ENCODE results near the gene CD22.
"Not testable (repeated sequence)": the region's sequence is repeated elsewhere in the genome, so short reads cannot be mapped to it uniquely, and the experiment has no call there.

CD22 gene

DNA sequence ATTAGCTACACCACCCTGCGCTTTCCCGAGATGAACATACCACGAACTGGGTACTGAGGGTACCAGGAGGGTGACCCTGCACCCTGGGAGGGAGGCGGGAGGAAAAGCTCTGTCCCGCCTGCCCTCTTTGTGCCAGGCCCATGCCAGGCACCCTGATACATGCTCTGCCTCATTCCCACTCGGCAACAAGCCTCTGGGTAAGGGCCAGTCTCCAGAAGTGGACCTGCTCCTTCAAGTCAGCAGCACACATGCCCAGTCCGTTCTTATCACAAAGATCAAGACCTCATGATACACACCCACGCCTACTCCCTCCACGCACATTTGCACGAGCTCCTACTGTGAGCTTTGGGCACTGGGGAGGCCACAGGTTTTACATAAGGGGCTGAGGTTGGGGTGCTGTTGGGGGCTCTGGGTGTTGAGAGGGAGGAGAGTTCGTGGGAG, 16.7 kb downstream of the CD22 start:
- no peak for DNase-seq

DNA sequence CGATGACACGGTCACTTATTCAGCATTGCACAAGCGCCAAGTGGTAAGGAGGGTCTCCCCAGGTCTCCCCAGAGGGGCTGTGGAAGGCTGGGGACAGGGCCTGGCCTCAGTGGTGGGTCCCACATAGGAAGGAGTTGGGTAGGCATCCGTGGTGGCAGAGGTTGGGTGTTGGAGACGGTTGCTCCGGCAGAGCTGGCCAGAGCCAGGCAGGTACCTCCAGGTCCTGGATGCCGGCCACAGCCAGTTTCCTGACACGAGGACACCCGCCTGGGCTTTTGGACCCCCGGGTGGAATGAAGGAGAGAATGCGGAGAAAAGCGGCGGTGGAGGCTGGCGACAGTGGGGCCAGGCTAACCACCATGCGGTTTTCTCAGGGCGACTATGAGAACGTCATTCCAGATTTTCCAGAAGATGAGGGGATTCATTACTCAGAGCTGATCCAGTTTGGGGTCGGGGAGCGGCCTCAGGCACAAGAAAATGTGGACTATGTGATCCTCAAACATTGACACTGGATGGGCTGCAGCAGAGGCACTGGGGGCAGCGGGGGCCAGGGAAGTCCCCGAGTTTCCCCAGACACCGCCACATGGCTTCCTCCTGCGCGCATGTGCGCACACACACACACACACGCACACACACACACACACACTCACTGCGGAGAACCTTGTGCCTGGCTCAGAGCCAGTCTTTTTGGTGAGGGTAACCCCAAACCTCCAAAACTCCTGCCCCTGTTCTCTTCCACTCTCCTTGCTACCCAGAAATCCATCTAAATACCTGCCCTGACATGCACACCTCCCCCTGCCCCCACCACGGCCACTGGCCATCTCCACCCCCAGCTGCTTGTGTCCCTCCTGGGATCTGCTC, 17.4 kb downstream of the CD22 start:
- no peak for DNase-seq

DNA sequence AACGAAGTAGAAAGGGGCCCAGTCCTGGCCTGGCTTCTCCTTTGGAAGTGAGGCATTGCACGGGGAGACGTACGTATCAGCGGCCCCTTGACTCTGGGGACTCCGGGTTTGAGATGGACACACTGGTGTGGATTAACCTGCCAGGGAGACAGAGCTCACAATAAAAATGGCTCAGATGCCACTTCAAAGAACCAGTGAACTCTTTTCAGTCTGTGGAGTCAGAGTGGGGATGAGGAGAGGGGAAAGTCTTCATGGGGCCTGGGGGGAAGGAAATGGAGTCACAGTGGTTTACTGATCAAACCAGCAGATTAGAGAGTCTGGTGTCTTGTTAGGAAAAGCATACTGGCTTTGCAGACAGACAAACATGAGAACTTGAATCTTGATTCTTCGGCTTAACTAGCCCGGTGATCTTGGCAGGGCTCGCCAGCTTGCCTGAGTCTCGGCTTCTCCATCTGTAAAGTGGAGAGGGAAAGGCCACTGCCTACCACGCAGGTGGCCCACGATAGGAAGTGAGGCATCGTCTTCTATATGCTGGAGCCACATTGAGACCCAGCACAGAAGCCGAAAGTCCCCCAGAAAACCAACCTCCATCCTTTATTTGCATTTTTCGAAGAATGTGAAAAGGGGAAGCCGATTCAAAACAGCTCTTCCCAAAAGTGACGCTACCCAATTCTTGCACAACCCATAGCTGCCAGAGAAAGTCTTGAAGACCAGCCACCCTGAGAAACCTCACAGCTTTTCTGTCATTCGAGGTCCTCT, 18.4 kb downstream of the CD22 start, which contains the start of gene FFAR1:
TSS of gene FFAR1 (plus strand) at position 732 of the 759 bp plus-strand sequence. CDS start 3,650 bp downstream, outside the sequence.
- no peak for DNase-seq

DNA sequence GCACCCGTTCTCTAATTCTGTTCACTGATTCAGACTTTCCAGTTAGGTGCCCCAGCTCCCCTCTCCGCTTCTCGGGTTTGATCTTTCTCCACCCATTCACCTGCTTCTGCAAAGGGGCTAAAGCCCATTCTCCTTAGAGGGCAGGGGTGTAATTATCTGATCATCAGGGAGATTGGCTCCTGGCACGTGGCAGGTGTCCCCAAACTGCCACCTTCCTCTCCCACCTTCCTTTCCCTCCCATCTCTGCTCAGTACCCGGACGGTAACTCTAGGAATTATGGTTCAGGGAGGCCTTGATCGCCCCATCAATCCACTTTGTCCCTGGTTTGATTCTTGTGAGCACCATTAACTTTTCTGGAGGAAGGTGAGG, 18.9 kb downstream of the CD22 start:
- no peak for DNase-seq

DNA sequence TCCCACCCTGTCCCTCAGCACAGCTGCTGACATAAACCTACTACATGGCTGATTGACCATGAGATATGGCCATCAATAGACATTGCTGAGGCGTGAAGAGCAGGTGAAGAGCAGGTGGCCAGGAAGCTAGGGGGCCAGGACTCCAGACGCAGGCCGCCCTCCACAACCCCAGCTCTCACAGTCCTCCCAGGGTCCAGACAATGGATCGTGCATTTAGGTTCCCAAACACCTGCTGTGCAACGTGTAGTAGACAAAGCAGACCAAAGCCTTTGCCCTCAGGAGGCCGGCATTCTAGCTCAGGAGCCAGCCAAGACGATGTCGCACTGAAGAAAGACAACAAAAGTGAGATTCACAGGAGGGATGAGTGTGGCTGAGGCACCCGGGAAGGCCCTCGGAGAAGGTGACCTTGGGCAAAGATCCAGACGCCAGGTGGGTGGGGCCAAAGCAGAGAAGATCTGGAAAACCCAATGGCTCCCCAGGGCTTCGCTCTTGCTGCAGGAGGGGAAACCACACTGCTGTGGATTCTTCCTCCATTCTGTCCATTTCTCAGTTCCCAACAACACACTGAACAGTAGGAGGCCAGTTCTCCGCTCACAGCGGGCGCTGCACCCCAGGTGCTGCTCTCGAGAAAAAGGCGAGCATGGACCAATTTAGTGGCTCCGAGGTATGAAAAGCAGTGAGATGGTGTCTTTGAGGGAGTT, 20.1 kb downstream of the CD22 start:
- DNase-seq, result no peak

DNA sequence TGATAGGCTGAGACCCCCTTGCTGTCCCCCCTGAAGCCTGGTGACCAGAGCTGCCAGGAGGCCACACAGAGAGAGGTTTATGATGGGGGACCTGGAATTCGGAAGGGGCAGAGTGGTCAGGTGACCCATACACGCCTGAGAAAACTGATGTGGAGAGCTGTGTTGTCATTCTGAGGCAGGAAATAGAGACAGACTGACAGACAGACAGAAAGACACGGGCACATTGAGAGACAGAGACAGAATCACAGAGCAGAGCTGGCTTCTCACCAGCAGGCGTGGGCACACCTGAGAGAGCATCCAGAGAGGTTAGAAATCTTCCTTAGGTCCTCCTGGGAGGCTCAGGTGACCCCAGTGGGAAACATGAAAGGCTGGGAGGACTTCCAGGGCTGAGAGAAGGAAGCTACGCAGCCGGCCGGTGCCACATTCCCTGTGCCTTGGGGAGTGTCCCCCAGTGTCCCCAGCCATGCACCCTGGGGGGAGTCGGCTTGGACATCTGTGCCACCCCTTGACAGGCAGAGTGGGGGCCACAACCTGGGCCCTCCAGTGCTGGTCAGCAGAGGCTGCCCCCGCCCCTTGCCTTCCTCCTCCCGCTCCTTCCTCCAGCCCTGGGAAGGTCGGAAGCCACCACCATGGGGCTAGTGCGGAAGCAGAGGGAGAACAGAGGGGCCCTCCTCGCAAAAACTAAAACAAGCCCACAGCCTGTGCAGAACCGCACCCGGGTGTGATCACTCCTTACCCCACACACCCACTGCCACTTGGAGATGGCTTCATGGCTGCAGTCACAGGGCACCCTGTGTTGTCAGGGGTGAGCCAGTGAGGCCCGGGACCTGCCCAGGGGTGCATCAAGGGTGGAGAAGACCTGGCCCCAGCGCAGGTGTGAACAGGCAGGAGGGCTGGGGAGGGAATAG, 20.9 kb downstream of the CD22 start:
- no peak for DNase-seq

DNA sequence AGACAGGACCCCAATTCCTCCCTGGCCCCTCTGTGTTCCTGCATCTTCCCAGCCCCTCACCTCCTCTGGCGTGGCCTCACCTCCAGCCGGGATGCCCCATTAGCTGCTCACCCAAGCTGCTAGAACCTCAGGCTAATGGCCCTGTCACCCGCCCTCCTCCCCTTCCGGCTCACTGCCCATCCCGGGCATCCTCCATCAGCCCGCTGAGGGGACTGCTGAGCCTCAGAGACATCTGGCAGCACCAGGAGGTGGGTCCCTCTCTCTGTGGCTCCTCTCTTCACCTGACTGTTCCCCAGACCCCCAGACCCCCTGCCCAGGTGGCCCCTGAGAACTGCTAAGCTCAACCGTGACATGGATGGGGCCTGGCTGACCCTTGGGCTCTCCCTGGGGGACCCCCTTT, 21.6 kb downstream of the CD22 start:
- no peak for DNase-seq

DNA sequence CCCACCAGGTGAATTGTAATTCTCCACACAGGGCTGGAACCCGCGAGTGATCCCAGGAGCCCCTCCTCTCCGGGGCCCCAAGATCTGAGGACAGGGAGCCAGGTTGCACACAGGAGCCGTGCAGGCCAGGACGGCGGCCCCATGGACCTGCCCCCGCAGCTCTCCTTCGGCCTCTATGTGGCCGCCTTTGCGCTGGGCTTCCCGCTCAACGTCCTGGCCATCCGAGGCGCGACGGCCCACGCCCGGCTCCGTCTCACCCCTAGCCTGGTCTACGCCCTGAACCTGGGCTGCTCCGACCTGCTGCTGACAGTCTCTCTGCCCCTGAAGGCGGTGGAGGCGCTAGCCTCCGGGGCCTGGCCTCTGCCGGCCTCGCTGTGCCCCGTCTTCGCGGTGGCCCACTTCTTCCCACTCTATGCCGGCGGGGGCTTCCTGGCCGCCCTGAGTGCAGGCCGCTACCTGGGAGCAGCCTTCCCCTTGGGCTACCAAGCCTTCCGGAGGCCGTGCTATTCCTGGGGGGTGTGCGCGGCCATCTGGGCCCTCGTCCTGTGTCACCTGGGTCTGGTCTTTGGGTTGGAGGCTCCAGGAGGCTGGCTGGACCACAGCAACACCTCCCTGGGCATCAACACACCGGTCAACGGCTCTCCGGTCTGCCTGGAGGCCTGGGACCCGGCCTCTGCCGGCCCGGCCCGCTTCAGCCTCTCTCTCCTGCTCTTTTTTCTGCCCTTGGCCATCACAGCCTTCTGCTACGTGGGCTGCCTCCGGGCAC, 22.6 kb downstream of the CD22 start:
- no peak for DNase-seq

DNA sequence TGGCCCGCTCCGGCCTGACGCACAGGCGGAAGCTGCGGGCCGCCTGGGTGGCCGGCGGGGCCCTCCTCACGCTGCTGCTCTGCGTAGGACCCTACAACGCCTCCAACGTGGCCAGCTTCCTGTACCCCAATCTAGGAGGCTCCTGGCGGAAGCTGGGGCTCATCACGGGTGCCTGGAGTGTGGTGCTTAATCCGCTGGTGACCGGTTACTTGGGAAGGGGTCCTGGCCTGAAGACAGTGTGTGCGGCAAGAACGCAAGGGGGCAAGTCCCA, 23.1 kb downstream of the CD22 start:
- DNase-seq, result no peak

DNA sequence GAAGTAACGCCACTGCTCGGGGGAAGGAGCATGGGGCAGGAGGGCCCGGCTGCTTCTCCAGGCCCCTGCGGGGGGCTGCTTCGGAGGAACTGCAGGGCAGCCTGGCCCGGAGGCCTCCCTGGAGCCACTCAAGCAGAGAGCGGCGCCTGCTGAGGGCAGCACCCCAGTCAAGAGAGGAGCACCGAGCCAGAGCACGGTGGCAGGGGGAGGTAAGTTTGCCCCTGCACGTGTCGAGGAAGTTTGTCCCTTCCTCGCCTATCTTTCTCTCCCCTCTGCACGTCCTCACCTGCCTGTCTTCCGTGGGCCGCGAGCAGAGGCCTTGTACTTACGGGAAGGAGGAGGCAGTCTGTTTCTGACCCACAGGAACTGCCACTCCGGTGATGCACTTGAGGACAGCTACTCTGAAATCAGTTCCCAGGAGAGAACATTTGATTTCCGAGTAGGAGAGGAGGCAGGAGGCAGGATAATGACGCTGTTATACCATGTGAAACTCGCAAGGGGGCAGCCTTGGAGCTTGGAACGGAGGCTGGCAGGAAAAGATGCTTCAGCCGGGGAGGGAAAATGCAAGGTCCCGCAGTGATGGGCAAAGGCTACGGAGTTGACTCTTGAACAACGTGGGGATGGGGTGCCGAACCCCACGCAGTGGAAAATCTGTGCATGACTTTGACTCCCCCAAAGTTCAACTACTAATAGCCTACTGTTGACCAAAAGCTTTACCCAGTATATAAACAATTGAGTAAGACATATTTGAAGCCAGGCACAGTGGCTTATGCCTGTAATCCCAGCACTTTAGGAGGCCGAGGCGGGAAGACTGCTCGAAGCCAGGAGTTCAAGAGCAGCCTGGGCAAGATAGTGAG, 23.7 kb downstream of the CD22 start:
- peak in 1 of 2 experiments; percentile 30 for DNase-seq

DNA sequence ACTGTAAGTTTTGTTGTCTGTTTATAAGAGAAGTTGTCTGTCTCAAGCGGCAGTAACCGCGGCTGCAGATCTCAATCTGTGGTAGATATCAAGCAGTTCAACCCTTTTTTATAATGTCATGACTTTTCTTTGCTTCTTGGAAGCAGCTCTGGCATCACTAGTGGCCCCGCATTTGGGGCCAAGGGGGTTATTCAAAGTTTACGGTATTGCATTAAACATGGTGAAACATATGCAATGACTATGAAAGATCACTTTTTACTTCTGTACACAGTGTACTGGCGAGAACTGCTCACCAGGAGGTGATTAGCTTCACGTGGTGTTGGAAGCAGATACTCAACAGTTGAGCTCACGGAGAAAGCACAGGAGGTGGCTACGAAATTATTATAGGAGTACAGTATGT, 24.6 kb downstream of the CD22 start:
- DNase-seq, result no peak

DNA sequence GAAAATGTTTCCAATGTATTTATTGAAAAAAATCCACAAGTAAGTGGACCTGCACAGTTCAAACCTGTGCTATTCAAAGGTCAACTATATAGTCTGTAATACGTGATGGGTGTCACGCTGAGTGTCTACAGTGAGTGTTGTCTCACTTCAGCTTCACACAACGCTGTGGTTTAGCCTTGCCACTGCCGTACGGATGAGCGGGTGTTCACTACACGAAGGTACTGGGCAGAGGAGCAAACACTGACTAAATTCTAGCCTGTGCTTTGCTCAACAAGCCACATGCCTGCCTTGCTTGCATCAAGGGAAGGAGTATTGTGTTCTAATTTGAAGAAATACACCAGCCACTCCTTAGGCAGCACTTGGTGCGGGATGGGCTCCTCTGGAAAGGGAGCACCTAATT, 25.9 kb downstream of the CD22 start:
- no peak for DNase-seq

DNA sequence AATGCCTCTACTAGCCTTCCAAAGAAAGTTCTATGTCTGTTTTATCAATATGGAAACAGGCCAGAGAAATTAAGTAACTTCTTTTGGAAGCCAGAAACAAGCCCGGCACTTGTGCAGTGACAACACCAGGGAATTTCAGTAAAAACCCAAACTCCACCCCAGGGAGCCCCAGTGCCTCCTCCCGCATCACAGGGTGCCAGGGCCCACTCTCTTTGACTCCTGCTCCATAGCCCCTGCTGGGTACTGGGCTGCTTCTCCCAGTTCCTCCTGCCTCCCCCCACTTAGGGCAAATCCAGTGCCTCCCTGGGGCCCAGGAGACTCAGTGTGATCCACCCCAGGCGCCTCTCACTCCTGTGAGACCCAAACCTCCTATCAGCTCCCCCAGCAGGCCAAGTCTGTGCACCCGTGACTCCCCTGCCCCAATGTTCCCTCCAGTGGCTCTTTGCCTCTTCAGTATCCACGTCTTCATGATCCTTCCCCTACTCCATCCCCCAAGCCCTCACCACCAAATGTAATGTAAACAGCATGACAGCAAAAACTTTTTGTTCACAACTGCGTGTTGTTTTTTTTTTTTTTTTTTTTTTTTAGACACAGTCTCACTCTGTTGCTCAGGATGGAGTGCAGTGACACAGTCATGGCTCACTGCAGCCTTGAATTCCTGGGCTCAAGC, 26.9 kb downstream of the CD22 start:
- no peak for DNase-seq

DNA sequence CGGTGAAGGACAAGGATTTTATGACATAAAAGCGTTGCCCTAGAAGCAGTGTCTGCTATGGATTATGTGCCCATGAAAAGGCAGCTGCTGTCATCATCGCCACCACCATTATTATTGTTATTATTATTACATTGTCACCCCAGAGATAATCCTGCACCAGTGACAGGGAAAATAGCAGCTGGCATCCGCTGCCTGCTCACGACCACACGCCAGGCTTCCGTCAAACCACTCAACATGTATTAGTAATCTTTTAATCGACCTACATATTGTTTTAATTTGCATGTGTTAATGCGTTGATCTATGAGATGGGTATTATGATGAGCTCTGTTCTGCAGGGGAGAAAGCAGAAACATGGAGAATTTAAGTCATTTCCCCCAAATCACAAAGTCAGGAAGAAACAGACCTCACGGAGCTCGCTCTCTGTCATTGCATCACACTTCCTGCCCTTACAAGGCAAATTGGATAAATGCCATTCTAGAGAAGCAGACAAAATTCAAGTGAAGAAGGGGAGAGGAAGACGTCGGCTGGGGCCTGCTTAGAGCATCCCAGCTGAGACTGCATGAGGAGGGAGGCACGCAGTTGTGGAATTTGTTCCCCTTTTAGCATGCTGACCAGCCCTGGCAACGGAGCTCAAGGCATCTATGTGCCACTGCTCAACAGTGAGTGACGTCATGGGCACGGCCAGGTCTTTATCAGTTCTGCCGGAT, 29.0 kb downstream of the CD22 start, which contains the start of gene FFAR3:
TSS of gene FFAR3 (plus strand) at position 594 of the 707 bp plus-strand sequence. CDS start 431 bp downstream, outside the sequence.
- DNase-seq, result no peak

DNA sequence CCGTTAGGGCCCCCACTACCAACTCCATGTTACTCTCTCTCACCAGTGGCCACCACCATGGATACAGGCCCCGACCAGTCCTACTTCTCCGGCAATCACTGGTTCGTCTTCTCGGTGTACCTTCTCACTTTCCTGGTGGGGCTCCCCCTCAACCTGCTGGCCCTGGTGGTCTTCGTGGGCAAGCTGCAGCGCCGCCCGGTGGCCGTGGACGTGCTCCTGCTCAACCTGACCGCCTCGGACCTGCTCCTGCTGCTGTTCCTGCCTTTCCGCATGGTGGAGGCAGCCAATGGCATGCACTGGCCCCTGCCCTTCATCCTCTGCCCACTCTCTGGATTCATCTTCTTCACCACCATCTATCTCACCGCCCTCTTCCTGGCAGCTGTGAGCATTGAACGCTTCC, 29.8 kb downstream of the CD22 start:
- not testable (repeated sequence) for DNase-seq

DNA sequence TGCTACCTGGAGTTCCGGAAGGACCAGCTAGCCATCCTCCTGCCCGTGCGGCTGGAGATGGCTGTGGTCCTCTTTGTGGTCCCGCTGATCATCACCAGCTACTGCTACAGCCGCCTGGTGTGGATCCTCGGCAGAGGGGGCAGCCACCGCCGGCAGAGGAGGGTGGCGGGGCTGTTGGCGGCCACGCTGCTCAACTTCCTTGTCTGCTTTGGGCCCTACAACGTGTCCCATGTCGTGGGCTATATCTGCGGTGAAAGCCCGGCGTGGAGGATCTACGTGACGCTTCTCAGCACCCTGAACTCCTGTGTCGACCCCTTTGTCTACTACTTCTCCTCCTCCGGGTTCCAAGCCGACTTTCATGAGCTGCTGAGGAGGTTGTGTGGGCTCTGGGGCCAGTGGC, 30.4 kb downstream of the CD22 start:
- DNase-seq, result not testable (repeated sequence)

DNA sequence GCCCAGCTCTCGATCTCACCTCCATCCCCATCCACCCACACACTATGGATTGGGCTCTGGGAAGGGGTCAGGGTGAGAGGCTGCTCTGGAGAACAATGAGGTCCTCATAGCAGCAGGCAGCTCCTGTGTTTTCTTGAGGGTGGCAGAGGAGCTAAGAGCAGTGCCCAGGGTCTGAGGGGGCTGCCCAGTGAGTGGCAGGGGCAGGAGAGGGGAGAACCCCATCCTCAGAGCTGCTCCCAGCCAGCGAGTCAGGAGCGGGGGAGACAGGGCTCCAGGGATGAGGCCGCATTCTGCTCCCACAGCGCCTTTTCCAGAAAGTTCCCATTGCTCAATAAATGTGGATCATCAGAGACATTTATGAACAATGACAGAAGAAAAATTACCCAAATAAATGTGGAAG, 31.1 kb downstream of the CD22 start:
- DNase-seq, result not testable (repeated sequence)

DNA sequence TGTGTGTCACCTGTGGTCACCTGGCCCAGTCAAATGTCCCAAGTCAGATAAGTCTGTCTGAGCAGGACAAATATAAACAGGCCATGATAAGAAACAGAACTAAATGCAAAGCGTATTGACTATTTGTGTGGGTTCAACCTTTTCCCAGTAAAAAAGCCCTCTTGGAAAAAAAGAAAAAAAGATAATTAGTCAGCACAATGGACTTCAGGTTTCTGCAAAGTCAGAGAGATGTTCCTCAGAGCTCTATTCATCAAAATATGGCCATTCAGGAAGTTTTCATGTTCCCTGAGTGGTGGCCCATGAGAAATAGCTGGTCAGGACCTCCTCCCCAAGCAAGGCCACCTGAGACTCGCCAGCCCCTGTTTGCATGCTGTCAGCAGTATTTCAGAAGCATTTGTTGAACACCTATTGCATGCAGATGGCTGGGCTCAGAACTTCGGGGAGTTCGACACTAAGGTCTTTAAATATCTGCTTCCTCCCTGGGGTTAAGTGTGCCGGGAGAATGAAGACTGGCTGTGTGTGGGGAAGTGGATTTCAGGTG, 32.0 kb downstream of the CD22 start:
- DNase-seq, result no peak

Data from NCI-H187 (cell line).